B cell (primary cell): ENCODE data around the gene MAGEB17.

Experiments used
- EZH2 ChIP-seq: IDR thresholded peaks from 2 replicates; pipeline ENCODE4 v1.6.1; 2012; ENCODE audit warnings: borderline replicate concordance, low read depth, mild to moderate bottlenecking, moderate library complexity, low read length; ENCODE audit not compliant: insufficient read depth, poor library complexity, severe bottlenecking
- TF ChIP-seq, protein P1 (sequence below): fragments of 200-600 bp; IDR thresholded peaks from one replicate; pipeline ENCODE4 v1.8.0; 2022; ENCODE audit warnings: antibody characterized with exemption, mild to moderate bottlenecking

DNA sequence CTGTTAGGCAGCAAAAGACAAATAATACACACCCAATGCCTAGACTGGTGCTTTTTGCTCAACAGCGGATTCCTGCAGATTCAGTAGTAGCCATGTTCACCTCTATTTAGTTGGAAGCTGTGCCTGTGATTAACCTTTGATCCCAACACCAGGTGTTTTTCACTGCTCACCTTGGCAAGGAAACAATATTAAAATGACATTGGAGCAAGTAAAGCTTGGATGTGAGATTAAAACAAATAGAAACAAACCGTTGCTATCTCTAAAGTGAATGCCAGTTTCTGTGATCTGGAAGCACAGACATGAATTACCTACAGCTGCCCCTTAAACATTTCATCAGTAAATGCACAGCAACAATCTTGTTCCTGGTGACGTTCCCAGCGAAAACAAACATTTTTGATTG is 35.7 kb downstream of the MAGEB17 start:
- TF ChIP-seq, protein P1, sequence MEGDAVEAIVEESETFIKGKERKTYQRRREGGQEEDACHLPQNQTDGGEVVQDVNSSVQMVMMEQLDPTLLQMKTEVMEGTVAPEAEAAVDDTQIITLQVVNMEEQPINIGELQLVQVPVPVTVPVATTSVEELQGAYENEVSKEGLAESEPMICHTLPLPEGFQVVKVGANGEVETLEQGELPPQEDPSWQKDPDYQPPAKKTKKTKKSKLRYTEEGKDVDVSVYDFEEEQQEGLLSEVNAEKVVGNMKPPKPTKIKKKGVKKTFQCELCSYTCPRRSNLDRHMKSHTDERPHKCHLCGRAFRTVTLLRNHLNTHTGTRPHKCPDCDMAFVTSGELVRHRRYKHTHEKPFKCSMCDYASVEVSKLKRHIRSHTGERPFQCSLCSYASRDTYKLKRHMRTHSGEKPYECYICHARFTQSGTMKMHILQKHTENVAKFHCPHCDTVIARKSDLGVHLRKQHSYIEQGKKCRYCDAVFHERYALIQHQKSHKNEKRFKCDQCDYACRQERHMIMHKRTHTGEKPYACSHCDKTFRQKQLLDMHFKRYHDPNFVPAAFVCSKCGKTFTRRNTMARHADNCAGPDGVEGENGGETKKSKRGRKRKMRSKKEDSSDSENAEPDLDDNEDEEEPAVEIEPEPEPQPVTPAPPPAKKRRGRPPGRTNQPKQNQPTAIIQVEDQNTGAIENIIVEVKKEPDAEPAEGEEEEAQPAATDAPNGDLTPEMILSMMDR, result no peak
- TF ChIP-seq EZH2, result no peak
